Calu3 (cell line): ENCODE data around the gene PYCARD. TPM values are rescaled to one million over a fixed set of nuclear protein-coding genes. Genes with fewer than 3 reads are reported as not detected.

Source experiments
- BruUV-seq: library from RNA; stranded (reverse); fragments of 400-500 nt; replicated peaks from 2 replicates; lab custom pipeline; 2021; lab: Mats Ljungman, UMichigan
- CTCF ChIA-PET: fragments of 300-600 bp; sonication (Branson Sonifier 250); formaldehyde crosslinking; loops from one replicate; lab custom pipeline; 2022; ENCODE audit warnings: antibody characterized with exemption; lab: Charles Lee
- DNase-seq: peaks from one replicate; pipeline ENCODE4 v3.0.0; 2022
- H3K27ac Mint-ChIP-seq: one replicate; pipeline ENCODE4 v1.8.0; 2022; ENCODE audit warnings: mixed read lengths; ENCODE audit not compliant: unreplicated experiment
- H3K27me3 Mint-ChIP-seq: one replicate; pipeline ENCODE4 v1.8.0; 2022; ENCODE audit warnings: mixed read lengths; ENCODE audit not compliant: unreplicated experiment
- H3K36me3 Mint-ChIP-seq: one replicate; pipeline ENCODE4 v1.8.0; 2022; ENCODE audit warnings: mild to moderate bottlenecking, moderate library complexity, mixed read lengths; ENCODE audit not compliant: insufficient read depth, unreplicated experiment
- H3K4me1 Mint-ChIP-seq: one replicate; pipeline ENCODE4 v1.8.0; 2022; ENCODE audit warnings: mild to moderate bottlenecking, low read depth, mixed read lengths; ENCODE audit not compliant: unreplicated experiment
- H3K4me3 Mint-ChIP-seq: one replicate; pipeline ENCODE4 v1.8.0; 2022; ENCODE audit warnings: mild to moderate bottlenecking, low read depth, moderate library complexity, mixed read lengths; ENCODE audit not compliant: unreplicated experiment
- H3K9me3 Mint-ChIP-seq: one replicate; pipeline ENCODE4 v1.8.0; 2022; ENCODE audit warnings: low read depth, mixed read lengths; ENCODE audit not compliant: unreplicated experiment
- intact Hi-C: fragments of 100-400 bp; cut with micrococcal nuclease; formaldehyde crosslinking; loops from one replicate; pipeline ENCODE4 v1.10.0; 2022; ENCODE audit not compliant: unreplicated experiment
- total RNA-seq: library from RNA; stranded (reverse); gene quantifications from 2 replicates; pipeline ENCODE4 v1.2.3, GENCODE V29; 2022
- TF ChIP-seq, protein P1 (sequence below): fragments of 200-600 bp; IDR thresholded peaks from one replicate; pipeline ENCODE4 v1.8.0; 2022; ENCODE audit warnings: antibody characterized with exemption; ENCODE audit not compliant: unreplicated experiment

Gene PYCARD
- total RNA-seq, 1 experiment from 2014 or later: 24.3 TPM

DNA sequence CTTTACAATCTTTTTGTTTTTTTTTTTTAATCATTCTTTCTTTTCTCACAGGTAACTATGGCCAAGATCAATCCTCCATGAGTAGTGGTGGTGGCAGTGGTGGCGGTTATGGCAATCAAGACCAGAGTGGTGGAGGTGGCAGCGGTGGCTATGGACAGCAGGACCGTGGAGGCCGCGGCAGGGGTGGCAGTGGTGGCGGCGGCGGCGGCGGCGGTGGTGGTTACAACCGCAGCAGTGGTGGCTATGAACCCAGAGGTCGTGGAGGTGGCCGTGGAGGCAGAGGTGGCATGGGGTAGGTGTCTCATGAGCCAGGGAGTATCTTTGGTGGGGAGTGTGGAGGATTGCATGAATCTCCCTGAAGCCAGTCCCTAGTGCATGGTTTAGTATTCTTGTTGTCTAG, 17.7 kb downstream of the PYCARD start:
- H3K4me1 Mint-ChIP-seq: peaks cover 59% of the 10 kb centered on the region
- CTCF ChIA-PET: interaction anchor here (1.0 kb wide), 1 partner anchor 201 kb away, joined by 4 read pairs; no protein-coding TSS in a partner anchor
- H3K27me3 Mint-ChIP-seq: no peaks in the 10 kb centered on the region
- H3K4me3 Mint-ChIP-seq: no peak overlapping the region
- H3K27ac Mint-ChIP-seq: peak overlapping the region; percentile 8
- H3K36me3 Mint-ChIP-seq: peaks cover 100% of the 10 kb centered on the region
- BruUV-seq: no TSS peak
- no peaks in the 10 kb centered on the region for H3K9me3 Mint-ChIP-seq
- no peak for DNase-seq
- intact Hi-C loops: loop anchor here (10.0 kb wide), 1 partner anchor 200 kb away; no protein-coding TSS in a partner anchor
- TF ChIP-seq, protein P1, sequence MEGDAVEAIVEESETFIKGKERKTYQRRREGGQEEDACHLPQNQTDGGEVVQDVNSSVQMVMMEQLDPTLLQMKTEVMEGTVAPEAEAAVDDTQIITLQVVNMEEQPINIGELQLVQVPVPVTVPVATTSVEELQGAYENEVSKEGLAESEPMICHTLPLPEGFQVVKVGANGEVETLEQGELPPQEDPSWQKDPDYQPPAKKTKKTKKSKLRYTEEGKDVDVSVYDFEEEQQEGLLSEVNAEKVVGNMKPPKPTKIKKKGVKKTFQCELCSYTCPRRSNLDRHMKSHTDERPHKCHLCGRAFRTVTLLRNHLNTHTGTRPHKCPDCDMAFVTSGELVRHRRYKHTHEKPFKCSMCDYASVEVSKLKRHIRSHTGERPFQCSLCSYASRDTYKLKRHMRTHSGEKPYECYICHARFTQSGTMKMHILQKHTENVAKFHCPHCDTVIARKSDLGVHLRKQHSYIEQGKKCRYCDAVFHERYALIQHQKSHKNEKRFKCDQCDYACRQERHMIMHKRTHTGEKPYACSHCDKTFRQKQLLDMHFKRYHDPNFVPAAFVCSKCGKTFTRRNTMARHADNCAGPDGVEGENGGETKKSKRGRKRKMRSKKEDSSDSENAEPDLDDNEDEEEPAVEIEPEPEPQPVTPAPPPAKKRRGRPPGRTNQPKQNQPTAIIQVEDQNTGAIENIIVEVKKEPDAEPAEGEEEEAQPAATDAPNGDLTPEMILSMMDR: no peak

DNA sequence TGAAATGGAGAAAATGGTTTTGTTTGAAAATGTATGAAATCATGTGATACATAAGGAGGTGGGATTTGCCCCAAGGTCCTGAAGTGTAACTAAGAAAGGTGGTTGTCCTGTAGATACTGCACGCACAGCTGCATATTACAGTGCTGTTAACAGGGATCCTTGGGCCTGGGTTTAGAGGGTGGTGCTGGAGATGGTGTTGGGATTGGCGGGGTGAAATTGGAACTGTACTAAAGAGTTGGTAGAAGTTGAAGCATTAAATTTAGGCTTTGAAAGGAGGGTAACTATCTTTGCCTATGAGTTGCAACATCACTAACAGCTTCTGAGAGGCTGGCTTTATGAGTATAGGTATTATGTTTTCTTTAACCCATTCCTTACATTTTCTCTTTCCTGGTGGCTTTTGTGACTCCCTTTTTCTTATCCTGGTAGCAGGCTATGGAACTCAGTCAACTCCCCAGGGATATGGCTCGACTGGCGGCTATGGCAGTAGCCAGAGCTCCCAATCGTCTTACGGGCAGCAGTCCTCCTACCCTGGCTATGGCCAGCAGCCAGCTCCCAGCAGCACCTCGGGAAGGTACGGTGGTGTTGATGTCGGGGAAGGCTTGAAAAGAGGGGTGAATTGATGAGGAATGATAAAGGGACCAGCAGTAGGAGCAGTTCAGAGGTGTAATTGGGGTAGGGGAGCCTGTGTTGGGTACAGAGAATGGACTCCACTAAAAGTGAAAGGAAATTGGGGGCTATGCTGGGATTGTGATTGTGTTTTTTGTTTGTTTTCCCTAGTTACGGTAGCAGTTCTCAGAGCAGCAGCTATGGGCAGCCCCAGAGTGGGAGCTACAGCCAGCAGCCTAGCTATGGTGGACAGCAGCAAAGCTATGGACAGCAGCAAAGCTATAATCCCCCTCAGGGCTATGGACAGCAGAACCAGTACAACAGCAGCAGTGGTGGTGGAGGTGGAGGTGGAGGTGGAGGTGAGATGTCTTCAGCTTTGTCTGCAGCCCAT, 18.8 kb downstream of the PYCARD start:
- H3K4me1 Mint-ChIP-seq: peaks cover 55% of the 10 kb centered on the region
- peak overlapping the region; percentile 82 for H3K4me3 Mint-ChIP-seq
- TF ChIP-seq, protein P1: no peak

DNA sequence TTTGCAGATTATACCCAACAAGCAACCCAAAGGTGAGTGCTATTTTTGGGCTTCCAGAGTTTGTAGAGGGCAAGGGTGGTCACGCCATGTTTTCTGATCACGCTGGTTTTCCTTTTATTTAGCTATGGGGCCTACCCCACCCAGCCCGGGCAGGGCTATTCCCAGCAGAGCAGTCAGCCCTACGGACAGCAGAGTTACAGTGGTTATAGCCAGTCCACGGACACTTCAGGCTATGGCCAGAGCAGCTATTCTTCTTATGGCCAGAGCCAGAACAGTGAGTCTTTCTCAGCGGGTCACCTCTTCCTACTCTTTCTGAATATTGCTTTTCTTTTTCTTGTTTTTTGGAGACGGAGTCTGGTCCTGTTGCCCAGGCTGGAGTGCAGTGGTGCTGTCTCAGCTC, 20.2 kb downstream of the PYCARD start:
- TF ChIP-seq, protein P1: no peak
- Mint-ChIP-seq H3K36me3 (peaks cover 84% of the 10 kb centered on the region), H3K4me3 (peak overlapping the region; percentile 82), H3K27me3 (no peaks in the 10 kb centered on the region), H3K9me3 (no peaks in the 10 kb centered on the region), H3K4me1 (peaks cover 53% of the 10 kb centered on the region), H3K27ac (peak overlapping the region; percentile 13)
- DNase-seq: no peak
- no TSS peak for BruUV-seq
- CTCF ChIA-PET: no interaction called here
- intact Hi-C loops: loop anchor here (10.0 kb wide), 1 partner anchor 202 kb away; no protein-coding TSS in a partner anchor

More for the DNA sequence above, 18.8 kb downstream of the PYCARD start:
- no peak for DNase-seq
- peak overlapping the region; percentile 55 for H3K27ac Mint-ChIP-seq
- intact Hi-C loops: loop anchor here (10.0 kb wide), 1 partner anchor 201 kb away; no protein-coding TSS in a partner anchor
- peaks cover 98% of the 10 kb centered on the region for H3K36me3 Mint-ChIP-seq
- CTCF ChIA-PET: interaction anchor here (0.7 to 1.0 kb wide), 4 partner anchors 150 to 259 kb away, joined by 3 to 6 read pairs (median 4); partner anchors contain the start of gene ZNF843
- no TSS peak for BruUV-seq
- H3K9me3 Mint-ChIP-seq: no peaks in the 10 kb centered on the region
- no peaks in the 10 kb centered on the region for H3K27me3 Mint-ChIP-seq

DNA sequence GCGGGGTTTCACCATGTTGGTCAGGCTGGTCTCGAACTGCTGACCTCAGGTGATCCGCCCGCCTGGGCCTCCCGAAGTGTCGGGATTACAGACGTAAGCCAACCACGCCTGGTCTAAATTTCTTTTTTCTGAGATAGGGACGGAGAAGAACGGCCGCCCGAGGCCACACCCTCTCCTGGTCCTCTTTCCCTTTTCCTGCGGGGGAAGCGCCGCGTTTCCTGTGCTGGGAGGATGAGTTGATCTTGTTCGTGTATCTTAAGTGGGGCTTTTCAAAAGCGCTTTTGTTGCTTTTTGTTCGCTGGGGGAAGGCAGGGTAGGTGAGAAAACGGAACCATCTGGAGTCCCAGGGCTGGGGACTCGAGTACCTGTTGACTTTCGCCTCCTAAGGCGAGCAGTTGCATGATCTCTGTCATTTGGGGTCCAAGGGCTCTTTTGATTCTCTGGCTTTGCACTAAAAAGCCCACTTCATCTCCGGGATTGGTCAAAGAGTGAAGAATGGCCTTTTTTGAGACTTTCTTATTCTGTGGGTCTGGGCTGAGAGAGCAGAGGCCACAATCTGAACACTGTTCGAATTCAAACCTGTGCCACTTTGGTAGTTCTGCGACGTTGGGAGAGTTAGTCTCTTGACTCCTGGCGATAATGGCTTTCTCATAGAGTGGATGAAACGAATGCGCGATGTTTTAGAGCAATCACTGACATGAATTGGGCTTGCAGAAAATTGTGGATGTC, 21.3 kb downstream of the PYCARD start:
- no peaks in the 10 kb centered on the region for H3K9me3 Mint-ChIP-seq
- no peaks in the 10 kb centered on the region for H3K27me3 Mint-ChIP-seq
- peaks cover 42% of the 10 kb centered on the region for H3K4me1 Mint-ChIP-seq
- H3K36me3 Mint-ChIP-seq: peaks cover 73% of the 10 kb centered on the region
- peak; percentile 29 for DNase-seq
- TSS peak; percentile 38 for BruUV-seq
- peak overlapping the region; percentile 82 for H3K4me3 Mint-ChIP-seq
- CTCF ChIA-PET: interaction anchor here (0.7 to 1.5 kb wide), 3 partner anchors 97 to 205 kb away, joined by 3 to 8 read pairs (median 4); partner anchors contain the start of gene HSD3B7
- intact Hi-C loops: loop anchor here (10.0 kb wide), 1 partner anchor 204 kb away; no protein-coding TSS in a partner anchor
- H3K27ac Mint-ChIP-seq: peak overlapping the region; percentile 97
- TF ChIP-seq, protein P1: no peak
